NCI-H1930 (cell line): ENCODE results near the gene NELL2.
A peak's percentile ranks its signal among the peaks of the same experiment; 100 is the strongest.
"Not testable (repeated sequence)": the region's sequence is repeated elsewhere in the genome, so short reads cannot be mapped to it uniquely, and the experiment has no call there.

Experiments used
- DNase-seq, 2 experiments: peaks; one replicate each; lab custom pipeline; 2025; lab: John Stamatoyannopoulos, UW

The NELL2 gene

GRCh38 chr12:44875954-44876543 lies at the start of gene NELL2:
NELL2 (minus strand) TSS chr12:44876315; CDS start chr12:44875869, 446 bp downstream.
- peak; percentile 99 for DNase-seq

- no peak for DNase-seq
Measured at GRCh38 chr12:44921736-44922135, 45.6 kb upstream of the NELL2 start.

DNA sequence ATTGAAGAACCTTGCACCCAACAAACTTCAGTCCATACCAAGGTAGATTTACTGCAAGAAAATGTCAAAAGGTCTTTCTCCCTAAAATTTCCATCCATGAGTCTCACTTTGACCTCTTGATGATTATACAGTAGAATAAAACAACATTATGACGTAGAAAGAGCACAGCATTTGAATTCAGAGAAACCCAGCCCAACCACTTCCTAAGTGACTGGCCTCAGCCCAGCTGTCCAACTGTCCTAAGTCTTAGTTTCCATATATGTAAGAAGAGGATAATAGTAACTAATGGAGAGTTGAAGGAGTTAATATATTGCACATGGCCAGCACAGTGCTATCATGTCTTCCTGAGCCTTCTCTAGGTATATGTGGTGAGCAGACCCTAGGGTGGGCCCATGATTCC lies 41.0 kb upstream of the NELL2 start:
- no peak for DNase-seq

DNA sequence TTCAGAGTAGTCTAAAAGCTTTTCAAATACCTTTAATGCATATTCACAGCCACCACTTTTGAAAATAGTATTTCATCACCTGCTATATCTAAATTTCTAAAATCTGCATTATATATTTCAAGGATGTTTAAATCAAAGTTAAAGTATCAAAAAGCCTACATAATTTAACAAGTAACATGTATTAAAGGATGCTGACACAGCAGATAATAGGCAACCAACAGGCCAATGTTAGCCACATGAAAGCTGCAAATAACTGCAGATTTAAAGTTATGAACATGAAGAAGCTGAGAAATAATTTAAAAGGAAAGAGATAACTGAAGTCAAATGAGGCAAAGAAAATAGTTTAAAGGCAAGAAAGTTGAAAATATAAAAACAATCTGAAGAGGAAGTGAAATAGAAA lies 39.8 kb upstream of the NELL2 start:
- DNase-seq: no peak

- no peak for DNase-seq
Measured at GRCh38 chr12:44904321-44904720, 28.2 kb upstream of the NELL2 start.

DNA sequence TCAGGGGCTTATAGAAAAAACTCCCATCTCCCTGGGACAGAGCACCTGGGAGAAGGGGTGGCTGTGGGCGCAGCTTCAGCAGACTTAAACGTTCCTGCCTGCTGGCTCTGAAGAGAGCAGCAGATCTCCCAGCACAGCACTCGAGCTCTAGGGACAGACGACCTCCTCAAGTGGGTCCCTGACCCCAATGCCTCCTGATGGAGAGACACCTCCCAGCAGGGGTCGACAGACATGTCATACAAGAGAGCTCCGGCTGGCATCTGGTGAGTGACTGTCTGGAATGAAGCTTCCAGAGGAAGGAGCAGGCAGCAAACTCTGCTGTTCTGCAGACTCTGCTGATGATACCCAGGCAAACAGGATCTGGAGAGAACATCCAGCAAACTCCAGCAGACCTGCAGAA lies 22.0 kb upstream of the NELL2 start:
- not testable (repeated sequence) for DNase-seq

- DNase-seq: no peak
Measured at GRCh38 chr12:44889926-44890325, 13.8 kb upstream of the NELL2 start.

- no peak for DNase-seq
Measured at GRCh38 chr12:44889162-44889561, 13.0 kb upstream of the NELL2 start.

DNA sequence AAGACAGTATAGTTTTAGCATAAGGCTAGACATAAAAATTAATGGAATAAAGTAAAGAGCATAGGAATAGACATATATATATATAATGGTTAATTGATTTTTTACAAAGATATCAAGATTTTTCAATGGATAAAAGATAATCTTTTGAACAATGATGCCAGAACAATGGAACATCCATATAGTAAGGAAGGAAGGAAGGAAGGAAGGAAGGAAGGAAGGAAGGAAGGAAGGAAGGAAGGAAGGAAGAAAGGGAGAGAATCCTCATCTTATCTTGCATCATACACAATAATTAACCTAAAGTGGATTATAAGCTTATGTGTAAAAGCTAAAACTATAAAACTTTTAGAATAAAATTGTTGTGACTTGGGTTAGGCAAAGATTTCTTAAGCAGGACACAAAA lies 9.8 kb upstream of the NELL2 start:
- no peak for DNase-seq

GRCh38 chr12:44881197-44881596 lies 5.1 kb upstream of the NELL2 start:
- no peak for DNase-seq

DNA sequence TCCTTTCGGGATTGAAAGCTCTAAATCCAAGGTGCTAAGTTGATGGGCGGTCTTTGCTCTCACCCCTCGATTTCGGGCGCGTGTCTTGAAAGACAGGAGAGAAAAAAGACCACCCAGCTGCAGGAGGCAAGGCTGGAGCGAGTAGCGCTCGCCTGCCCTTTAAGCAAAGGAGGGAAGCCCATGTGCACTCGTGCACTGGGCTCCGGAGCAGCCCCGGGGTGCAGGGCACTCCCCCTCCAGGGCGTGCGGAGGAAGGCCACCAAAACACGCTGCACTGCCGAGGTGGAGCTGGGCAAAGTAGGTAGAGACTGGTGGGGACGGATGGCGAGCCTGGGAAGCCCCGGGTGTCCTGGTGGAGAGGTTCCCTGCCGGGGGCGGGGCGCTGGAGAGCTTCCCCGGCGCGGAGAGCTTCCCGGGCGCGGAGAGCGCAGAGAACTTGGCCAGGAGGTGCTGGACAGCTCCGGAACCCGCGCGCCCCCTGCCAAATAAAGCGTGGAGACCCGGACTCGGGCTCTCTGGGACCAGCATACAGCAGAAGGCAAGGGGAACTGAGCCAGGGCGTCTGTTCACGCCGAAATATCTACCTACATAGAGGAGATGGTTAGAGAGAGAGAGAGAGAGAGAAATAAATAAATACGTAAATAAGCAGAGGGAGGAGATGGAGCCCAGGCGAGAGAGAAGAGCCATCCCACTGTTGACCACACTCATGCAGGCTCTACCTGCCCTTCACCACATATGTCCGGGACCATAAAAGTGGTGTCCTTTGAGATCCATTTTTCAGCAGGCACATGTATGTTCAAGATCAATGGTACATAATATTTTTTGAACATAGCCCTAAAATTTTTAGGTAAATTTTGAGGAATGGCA lies 662 bp upstream of the NELL2 start:
- DNase-seq: peak; percentile 98

DNA sequence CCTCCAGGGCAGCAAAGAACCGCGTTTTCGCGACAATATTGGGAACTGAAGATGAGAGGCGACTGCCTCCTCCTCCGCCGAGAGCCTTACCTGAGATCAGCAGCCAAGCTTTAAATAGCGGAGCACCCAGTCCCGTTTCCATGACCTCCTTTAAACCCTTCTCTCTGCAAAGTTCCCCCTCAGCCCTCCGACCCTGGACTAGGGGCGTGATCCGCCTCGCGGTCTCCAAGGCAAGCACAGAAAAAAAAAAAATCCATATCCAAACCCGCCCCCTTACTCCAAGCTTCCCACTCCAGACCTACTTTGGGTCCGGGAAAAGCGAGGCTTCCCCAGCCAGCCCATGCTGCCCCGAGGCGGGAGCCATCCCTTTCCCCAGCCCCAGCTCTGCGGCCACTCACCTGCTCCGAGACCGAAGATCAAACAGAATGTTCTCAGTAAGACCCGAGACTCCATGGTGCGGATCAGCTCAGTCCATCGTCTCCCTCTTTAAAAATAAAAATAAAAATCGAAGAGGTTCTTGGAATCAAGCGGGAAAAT lies 630 bp downstream of the NELL2 start:
- DNase-seq: peak; percentile 86 to 88

GRCh38 chr12:44874981-44875416 lies 1.1 kb downstream of the NELL2 start:
- DNase-seq: peak; percentile 71 to 74

GRCh38 chr12:44873898-44874297 lies 2.2 kb downstream of the NELL2 start:
- peak; percentile 48 to 74 for DNase-seq

DNA sequence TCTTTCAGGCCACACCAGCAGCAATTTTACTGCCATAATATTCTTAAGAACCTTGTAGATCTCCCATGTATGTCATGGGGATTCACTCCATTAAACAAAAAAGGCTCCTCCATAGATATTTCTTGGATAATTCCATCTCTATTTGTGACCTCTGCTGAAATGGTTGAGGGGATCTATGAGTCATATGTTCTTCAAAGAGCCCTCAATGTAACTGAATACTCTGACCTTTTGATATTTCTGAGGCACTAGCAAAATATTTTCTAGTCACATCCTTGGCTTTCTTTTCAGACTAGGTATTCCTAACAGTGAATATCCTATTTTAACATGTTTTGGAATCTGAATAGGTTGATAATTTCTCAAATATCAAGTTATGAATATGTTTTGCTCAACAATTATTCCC lies 6.6 kb downstream of the NELL2 start:
- DNase-seq: no peak

- no peak for DNase-seq
Measured at GRCh38 chr12:44863867-44864266, 12.2 kb downstream of the NELL2 start.

- no peak for DNase-seq
Measured at GRCh38 chr12:44859998-44860689, 16.0 kb downstream of the NELL2 start.

DNA sequence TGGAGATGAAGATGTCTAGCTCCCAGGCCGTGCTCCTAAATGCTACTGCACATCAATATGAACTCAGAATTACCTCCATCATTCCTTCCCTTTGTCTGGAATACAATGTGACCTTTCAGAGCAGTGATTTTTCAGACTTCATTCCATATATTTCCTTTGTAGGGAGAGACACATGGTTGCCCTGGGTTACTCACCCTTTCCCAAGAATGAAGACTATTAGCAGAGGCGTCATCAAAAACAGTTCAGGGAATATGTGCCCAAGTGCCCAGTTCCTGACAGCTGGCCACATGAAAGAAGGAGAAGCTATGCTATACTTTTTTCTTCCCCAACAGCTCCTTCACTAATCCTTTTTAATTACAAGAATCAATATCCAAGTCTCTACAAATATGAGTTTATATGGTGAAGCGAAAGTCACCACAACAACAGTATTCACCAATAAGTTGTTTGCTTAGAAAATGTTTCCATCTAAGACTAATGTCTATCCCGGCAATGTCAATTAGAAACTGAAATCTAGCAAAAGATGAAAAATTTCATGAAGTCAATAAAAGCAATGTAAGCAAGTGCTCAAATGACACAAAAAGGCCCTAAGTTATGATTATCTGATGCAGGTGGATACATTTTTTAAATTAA lies 17.8 kb downstream of the NELL2 start:
- no peak for DNase-seq

GRCh38 chr12:44852483-44852882 lies 23.6 kb downstream of the NELL2 start:
- no peak for DNase-seq

GRCh38 chr12:44851586-44851985 lies 24.5 kb downstream of the NELL2 start:
- no peak for DNase-seq

- no peak for DNase-seq
Measured at GRCh38 chr12:44848703-44849085, 27.4 kb downstream of the NELL2 start.
